DOHH2 (cell line): ENCODE data around the gene PAPOLB.
"Not testable (repeated sequence)": the region's sequence is repeated elsewhere in the genome, so short reads cannot be mapped to it uniquely, and the experiment has no call there.

Experiments used
- H3F3A ChIP-seq: fragments of 200-600 bp; sonication (generic), shearing (Covaris generic); 2 replicates; pipeline ENCODE4 v1.6.0; 2016; ENCODE audit warnings: antibody characterized with exemption, mild to moderate bottlenecking; ENCODE audit not compliant: control insufficient read depth, insufficient read depth
- H3K27ac ChIP-seq: fragments of 200-600 bp; sonication (generic); 2 replicates; pipeline ENCODE4 v1.5.1; 2014; ENCODE audit warnings: low read depth, mild to moderate bottlenecking, low read length, moderate library complexity
- H3K27me3 ChIP-seq: fragments of 200-600 bp; sonication (generic); 2 replicates; pipeline ENCODE4 v1.6.1; 2014; ENCODE audit warnings: mild to moderate bottlenecking, low read length, mixed read lengths; ENCODE audit not compliant: control insufficient read depth
- H3K36me3 ChIP-seq: fragments of 200-600 bp; sonication (generic); 2 replicates; pipeline ENCODE4 v1.6.1; 2014; ENCODE audit warnings: mild to moderate bottlenecking, low read length, moderate library complexity, mixed read lengths; ENCODE audit not compliant: control insufficient read depth
- H3K4me1 ChIP-seq: fragments of 200-600 bp; sonication (generic); 2 replicates; pipeline ENCODE4 v1.6.1; 2014; ENCODE audit warnings: mild to moderate bottlenecking, low read length, mixed read lengths; ENCODE audit not compliant: control insufficient read depth
- H3K4me2 ChIP-seq: fragments of 200-600 bp; sonication (generic); 2 replicates; pipeline ENCODE4 v1.6.0; 2014; ENCODE audit warnings: mild to moderate bottlenecking, low read length, moderate library complexity
- H3K4me3 ChIP-seq: fragments of 200-600 bp; sonication (generic); 2 replicates; pipeline ENCODE4 v1.5.1; 2014; ENCODE audit warnings: mild to moderate bottlenecking, low read length, mixed read lengths
- H3K79me2 ChIP-seq: fragments of 200-600 bp; sonication (generic); 2 replicates; pipeline ENCODE4 v1.6.1; 2014; ENCODE audit warnings: mild to moderate bottlenecking, low read length, mixed read lengths; ENCODE audit not compliant: control insufficient read depth
- H3K9me2 ChIP-seq: fragments of 200-600 bp; sonication (generic); replicated peaks from 2 replicates; pipeline ENCODE4 v1.6.1; 2014; ENCODE audit warnings: mild to moderate bottlenecking, low read length, mixed read lengths; ENCODE audit not compliant: control insufficient read depth
- H3K9me3 ChIP-seq: fragments of 200-600 bp; sonication (generic); 2 replicates; pipeline ENCODE4 v1.6.1; 2014; ENCODE audit warnings: antibody characterized with exemption, low read length, mixed read lengths; ENCODE audit not compliant: control insufficient read depth, insufficient read depth
- H4K20me1 ChIP-seq: fragments of 200-600 bp; sonication (generic); 2 replicates; pipeline ENCODE4 v1.6.0; 2014; ENCODE audit warnings: low read depth, mild to moderate bottlenecking, antibody characterized with exemption, low read length, moderate library complexity; ENCODE audit not compliant: control insufficient read depth, insufficient read depth
- CTCF ChIP-seq: fragments of 200-600 bp; sonication (generic); IDR thresholded peaks from one replicate; pipeline ENCODE4 v1.5.1; 2014; ENCODE audit warnings: antibody characterized with exemption, mild to moderate bottlenecking, low read depth, low read length; ENCODE audit not compliant: poor library complexity, severe bottlenecking
- EZH2phosphoT487 ChIP-seq: fragments of 200-600 bp; sonication (generic); IDR thresholded peaks from 2 replicates; pipeline ENCODE4 v1.6.1; 2017; ENCODE audit warnings: borderline replicate concordance, mild to moderate bottlenecking, antibody characterized with exemption, low read length, moderate library complexity, mixed read lengths

Gene PAPOLB

GRCh38 chr7:4893929-4894475 lies 32.2 kb upstream of the PAPOLB start:
- no peaks in the 10 kb centered on the region for H4K20me1 ChIP-seq
- H3K9me2 ChIP-seq = no peaks in the 10 kb centered on the region
- no peaks in the 10 kb centered on the region for H3K27me3 ChIP-seq
- no peaks in the 10 kb centered on the region for H3K36me3 ChIP-seq
- H3K79me2 ChIP-seq = no peaks in the 10 kb centered on the region
- no peaks in the 10 kb centered on the region for H3K9me3 ChIP-seq
- H3K4me3 ChIP-seq = no peak overlapping the region
- H3K4me2 ChIP-seq = no peak overlapping the region
- H3K27ac ChIP-seq = no peak overlapping the region
- no peaks in the 10 kb centered on the region for H3K4me1 ChIP-seq
- TF ChIP-seq EZH2phosphoT487 (no peak), CTCF (no peak)
- no peaks in the 10 kb centered on the region for H3F3A ChIP-seq

- not testable (repeated sequence) for H3F3A ChIP-seq, H3K36me3 ChIP-seq, H3K4me3 ChIP-seq, H4K20me1 ChIP-seq, H3K9me3 ChIP-seq, H3K27ac ChIP-seq, H3K79me2 ChIP-seq, H3K4me2 ChIP-seq, H3K27me3 ChIP-seq, H3K4me1 ChIP-seq, H3K9me2 ChIP-seq
Observed at GRCh38 chr7:4893188-4893587, 31.4 kb upstream of the PAPOLB start.

GRCh38 chr7:4891522-4891921 lies 29.7 kb upstream of the PAPOLB start:
- not testable (repeated sequence) for H3K9me2 ChIP-seq, H3K4me1 ChIP-seq, H3K79me2 ChIP-seq, H3F3A ChIP-seq, H3K27ac ChIP-seq, H3K36me3 ChIP-seq, H4K20me1 ChIP-seq, H3K9me3 ChIP-seq, H3K4me3 ChIP-seq, H3K4me2 ChIP-seq, H3K27me3 ChIP-seq

- H3K4me1 ChIP-seq = no peaks in the 10 kb centered on the region
- H3K9me2 ChIP-seq = no peaks in the 10 kb centered on the region
- TF ChIP-seq CTCF (no peak), EZH2phosphoT487 (no peak)
- no peak overlapping the region for H3K4me2 ChIP-seq
- H3K4me3 ChIP-seq = no peak overlapping the region
- no peaks in the 10 kb centered on the region for H3K27me3 ChIP-seq
- H3F3A ChIP-seq = no peaks in the 10 kb centered on the region
- H3K36me3 ChIP-seq = no peaks in the 10 kb centered on the region
- H3K79me2 ChIP-seq = no peaks in the 10 kb centered on the region
- no peak overlapping the region for H3K27ac ChIP-seq
- H4K20me1 ChIP-seq = no peaks in the 10 kb centered on the region
- no peaks in the 10 kb centered on the region for H3K9me3 ChIP-seq
Observed at GRCh38 chr7:4889682-4890081, 27.9 kb upstream of the PAPOLB start.
